ENCODE measurements around the gene KRT83.
A peak's percentile ranks its signal among the peaks of the same experiment; 100 is the strongest.
"Not testable (repeated sequence)": the region's sequence is repeated elsewhere in the genome, so short reads cannot be mapped to it uniquely, and the experiment has no call there.

The KRT83 gene

GRCh38 chr12:52352951-52353350 lies 31.8 kb upstream of the KRT83 start:
- no peak for DNase-seq

DNA sequence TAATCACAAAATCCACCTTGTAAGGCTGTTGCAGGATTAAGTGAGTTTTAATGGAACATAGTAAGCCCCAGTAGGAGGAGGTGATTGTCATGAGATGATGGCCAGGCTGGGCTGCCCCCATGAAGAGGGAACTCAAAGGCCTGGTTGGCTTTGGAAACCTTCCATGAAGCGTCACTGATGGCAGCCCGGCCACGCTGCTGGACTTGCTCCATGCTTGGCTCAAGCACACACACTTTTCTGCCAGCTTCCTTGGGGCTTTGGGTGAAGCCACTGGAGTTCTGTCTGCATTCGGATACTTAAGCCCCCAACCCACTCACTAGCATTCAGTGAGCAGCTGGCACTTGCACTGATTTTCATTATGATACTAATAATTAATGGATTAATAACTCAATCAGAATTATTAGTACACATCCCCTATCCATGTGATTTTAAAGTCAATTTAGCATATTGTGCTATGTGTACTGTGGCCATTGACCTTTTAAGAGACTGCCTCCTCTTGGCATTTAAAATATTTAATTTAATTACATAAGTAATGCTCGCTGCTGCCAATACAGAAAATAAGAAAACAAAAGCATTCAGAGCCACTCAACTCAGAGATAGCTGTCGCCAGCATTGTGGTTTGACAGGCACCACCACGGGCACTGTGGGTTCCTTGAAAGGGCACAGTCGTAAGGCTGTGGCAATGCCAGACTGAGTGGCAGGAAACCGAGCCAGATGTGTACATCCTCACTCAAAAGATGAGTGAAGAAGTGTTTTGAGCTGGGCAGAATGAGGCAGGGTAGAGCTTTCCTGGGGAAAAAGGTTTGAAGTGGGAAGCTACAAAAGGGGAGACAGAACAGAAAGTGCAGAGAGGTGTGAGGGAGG lies 30.2 kb upstream of the KRT83 start:
- DNase-seq = peak; percentile 67

- DNase-seq = no peak
Observed at GRCh38 chr12:52350786-52351185, 29.6 kb upstream of the KRT83 start.

DNA sequence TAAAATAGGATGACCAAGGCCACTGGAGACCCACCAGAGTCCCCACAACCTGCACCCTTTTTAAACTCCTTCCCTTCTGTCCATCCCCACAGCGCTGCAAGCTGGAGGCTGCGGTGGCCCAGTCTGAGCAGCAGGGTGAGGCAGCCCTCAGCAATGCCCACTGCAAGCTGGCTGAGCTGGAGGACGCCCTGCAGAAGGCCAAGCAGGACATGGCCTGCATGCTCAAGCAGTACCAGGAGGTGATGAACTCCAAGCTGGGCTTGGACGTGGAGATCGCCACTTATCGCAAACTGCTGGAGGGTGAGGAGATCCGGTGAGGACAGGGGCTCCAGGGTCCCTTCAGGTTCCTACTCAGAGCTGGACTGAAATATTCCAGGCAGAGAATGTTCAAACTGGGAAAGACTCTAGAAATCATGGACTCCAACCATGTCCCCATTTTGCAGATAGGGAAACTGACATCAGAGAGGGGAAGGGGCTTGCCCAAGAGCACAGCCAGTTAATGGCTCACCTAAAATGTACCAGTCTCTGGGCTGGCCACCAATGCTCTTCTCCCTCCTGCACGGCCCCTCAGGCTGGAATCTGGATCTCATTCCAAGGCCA lies 28.9 kb upstream of the KRT83 start:
- DNase-seq = no peak

- DNase-seq = no peak
Observed at GRCh38 chr12:52349196-52349595, 28.0 kb upstream of the KRT83 start.

GRCh38 chr12:52347551-52348510 lies 26.6 kb upstream of the KRT83 start:
- DNase-seq = no peak

DNA sequence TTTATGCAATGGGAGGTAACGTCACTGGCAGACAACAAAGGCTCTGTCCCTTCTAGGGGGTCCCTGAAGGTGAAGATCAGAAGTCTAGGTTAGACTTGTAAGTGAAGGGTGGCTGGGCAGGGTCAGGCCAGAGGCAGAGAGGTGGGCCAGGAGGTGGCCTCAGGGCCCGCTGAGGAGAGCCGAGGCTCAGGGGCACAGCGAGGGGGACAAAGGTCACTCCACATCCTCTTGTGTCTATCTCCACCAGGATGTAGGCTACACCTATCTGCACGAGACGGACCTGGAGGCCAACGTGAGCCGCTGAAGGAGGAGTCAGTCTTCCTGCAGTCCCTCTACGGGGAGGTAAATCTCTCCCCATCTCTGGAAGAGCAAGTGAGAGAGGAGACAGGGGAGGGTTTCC lies 25.8 kb upstream of the KRT83 start:
- DNase-seq = no peak

- no peak for DNase-seq
Observed at GRCh38 chr12:52346593-52346992, 25.4 kb upstream of the KRT83 start.

DNA sequence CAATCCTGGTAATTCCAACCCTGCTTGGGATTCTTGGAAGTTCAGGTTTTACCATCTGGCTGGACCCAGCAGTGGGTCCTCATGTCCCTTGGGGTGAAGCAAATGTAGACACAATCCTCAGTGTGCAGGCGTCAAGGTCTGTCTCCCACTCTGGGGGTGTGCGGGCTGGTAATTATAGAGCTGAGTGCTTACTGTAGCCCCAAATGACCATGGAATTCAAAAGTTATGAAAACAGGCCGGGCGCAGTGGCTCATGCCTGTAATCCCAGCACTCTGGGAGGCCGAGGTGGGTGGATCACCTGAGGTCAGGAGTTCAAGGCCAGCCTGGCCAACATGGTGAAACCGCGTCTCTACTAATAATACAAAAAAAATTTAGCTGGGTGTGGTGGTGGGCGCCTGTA lies 23.8 kb upstream of the KRT83 start:
- not testable (repeated sequence) for DNase-seq

DNA sequence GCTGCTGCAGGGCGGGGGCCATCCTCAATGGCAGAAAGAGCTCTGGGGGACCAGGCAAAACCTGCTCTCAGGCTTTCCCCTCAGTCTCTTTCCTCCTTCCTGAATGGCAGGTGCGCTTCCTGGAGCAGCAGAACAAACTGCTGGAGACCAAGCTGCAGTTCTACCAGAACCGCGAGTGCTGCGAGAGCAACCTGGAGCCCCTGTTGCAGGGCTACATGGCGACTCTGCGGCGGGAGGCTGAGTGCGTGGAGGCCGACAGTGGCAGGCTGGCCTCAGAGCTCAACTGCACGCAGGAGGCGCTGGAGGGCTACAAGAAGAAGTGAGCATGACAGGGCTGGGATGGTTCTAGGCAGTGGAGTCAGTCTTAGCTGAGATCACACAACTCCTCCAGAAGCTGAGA lies 22.9 kb upstream of the KRT83 start:
- no peak for DNase-seq

- no peak for DNase-seq
Observed at GRCh38 chr12:52343550-52343949, 22.4 kb upstream of the KRT83 start.

GRCh38 chr12:52342781-52343490 lies 21.7 kb upstream of the KRT83 start:
- DNase-seq = no peak

GRCh38 chr12:52341066-52341580 lies 19.9 kb upstream of the KRT83 start:
- no peak for DNase-seq

GRCh38 chr12:52338241-52338960 lies 17.2 kb upstream of the KRT83 start:
- no peak for DNase-seq

- DNase-seq = no peak
Observed at GRCh38 chr12:52337054-52337453, 15.9 kb upstream of the KRT83 start.

- no peak for DNase-seq
Observed at GRCh38 chr12:52336641-52337040, 15.4 kb upstream of the KRT83 start.

DNA sequence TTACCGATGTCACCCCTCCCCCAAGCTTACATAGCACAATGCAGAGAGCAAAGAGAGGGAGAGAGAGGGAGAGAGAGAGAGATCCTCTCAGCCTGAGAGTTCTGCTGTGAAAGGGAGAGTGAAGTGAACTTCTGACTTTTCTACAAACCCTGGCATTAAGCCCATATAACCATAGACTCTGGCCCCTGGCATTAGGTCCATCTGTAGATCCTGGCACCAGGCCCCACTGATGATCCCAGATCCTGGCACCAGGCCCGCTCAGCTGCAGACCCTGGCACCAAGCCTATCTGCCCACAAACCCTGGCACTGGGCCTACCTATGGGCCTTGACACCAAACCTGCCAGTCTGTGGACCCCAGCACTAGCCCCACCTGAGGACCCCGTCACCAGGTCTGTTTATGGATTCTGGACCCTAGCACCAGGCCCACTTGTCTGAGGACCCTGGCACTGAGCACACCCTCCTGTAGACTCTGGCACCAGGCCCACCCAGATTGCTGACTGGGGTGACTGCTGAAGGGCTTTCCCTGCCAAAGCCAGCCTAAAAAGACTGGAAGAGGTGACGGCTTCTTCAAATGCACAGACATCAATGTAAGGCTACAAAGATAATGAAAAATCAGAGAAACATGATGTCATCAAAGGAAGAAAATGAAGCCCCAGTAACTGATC lies 14.5 kb upstream of the KRT83 start:
- DNase-seq = no peak

DNA sequence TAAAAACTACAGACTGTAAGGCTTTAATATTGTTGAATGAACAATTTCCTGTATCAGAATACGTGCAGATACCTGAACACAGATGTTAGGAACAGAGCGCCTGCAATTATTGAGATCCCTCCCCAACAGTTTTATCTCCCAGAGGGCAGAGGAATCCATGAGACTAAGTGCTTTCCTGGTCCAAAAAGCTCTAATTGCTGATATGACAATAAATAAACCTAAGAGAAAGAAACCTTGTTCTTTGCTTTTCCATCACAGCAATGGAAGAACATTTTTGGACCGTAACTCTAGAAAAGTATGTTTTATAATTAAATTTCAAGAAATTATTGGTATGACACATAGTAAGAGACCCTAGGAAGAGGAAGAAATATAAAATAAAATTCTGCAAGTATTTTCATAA lies 13.0 kb upstream of the KRT83 start:
- no peak for DNase-seq

DNA sequence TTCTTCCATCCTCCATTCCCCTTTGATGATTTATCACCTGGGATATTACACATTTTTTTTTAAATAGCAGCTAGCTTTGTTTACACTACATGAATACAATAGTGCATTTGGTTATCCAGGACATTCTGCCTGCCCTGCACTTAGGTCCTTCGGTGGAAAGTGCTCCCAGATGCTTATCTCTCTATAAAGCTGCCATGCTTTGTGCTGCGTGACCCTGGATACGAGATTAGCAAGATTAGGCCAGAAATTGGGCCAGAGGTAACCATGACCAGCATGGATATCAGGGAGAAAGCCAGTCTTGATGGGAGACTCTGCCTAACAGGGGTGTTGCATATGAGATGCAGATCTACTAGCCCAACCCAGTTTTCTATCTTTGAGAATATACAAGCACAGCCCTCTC lies 12.1 kb upstream of the KRT83 start:
- DNase-seq = no peak

- DNase-seq = no peak
Observed at GRCh38 chr12:52332381-52332780, 11.2 kb upstream of the KRT83 start.

DNA sequence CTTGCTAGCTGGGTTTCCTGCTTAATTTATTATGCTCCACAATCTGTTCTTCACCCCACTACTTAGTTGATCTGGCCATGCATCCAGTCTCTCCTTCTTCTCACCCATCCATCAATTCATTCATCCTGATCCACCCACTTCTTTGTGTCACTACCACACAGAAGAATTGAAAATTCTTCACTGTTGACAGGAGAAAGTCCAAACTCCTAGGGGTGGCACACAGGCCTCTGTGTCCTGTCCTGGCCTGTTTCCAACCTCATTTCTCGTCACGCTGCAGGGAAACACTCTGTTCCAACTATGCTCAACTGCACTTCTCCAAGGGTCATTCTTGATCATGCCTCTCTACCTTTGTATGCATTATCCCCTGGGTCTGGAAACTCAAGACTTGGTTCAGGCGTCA lies 10.6 kb upstream of the KRT83 start:
- DNase-seq = no peak
